Calu3 (cell line): ENCODE measurements around the gene WDR7. TPM values are rescaled to one million over a fixed set of nuclear protein-coding genes. Genes with fewer than 3 reads are reported as not detected.

ENCODE experiments used
- Bru-seq: library from RNA; stranded (reverse); fragments of 400-500 nt; gene quantifications from one replicate; lab custom pipeline; 2021; lab: Mats Ljungman, UMichigan
- BruChase-seq, 2 experiments: library from RNA; stranded (reverse); fragments of 400-500 nt; gene quantifications; one replicate each; lab custom pipeline; 2021; lab: Mats Ljungman, UMichigan
- BruUV-seq: library from RNA; stranded (reverse); fragments of 400-500 nt; replicated peaks from 2 replicates; lab custom pipeline; 2021; lab: Mats Ljungman, UMichigan
- CTCF ChIA-PET: fragments of 300-600 bp; sonication (Branson Sonifier 250); formaldehyde crosslinking; loops from one replicate; lab custom pipeline; 2022; ENCODE audit warnings: antibody characterized with exemption; lab: Charles Lee
- DNase-seq: peaks from one replicate; pipeline ENCODE4 v3.0.0; 2022
- H3K27ac Mint-ChIP-seq: one replicate; pipeline ENCODE4 v1.8.0; 2022; ENCODE audit warnings: mixed read lengths; ENCODE audit not compliant: unreplicated experiment
- H3K27me3 Mint-ChIP-seq: one replicate; pipeline ENCODE4 v1.8.0; 2022; ENCODE audit warnings: mixed read lengths; ENCODE audit not compliant: unreplicated experiment
- H3K36me3 Mint-ChIP-seq: one replicate; pipeline ENCODE4 v1.8.0; 2022; ENCODE audit warnings: mild to moderate bottlenecking, moderate library complexity, mixed read lengths; ENCODE audit not compliant: insufficient read depth, unreplicated experiment
- H3K4me1 Mint-ChIP-seq: one replicate; pipeline ENCODE4 v1.8.0; 2022; ENCODE audit warnings: mild to moderate bottlenecking, low read depth, mixed read lengths; ENCODE audit not compliant: unreplicated experiment
- H3K4me3 Mint-ChIP-seq: one replicate; pipeline ENCODE4 v1.8.0; 2022; ENCODE audit warnings: mild to moderate bottlenecking, low read depth, moderate library complexity, mixed read lengths; ENCODE audit not compliant: unreplicated experiment
- H3K9me3 Mint-ChIP-seq: one replicate; pipeline ENCODE4 v1.8.0; 2022; ENCODE audit warnings: low read depth, mixed read lengths; ENCODE audit not compliant: unreplicated experiment
- CTCF ChIP-seq: fragments of 200-600 bp; IDR thresholded peaks from one replicate; pipeline ENCODE4 v1.8.0; 2022; ENCODE audit warnings: antibody characterized with exemption; ENCODE audit not compliant: unreplicated experiment
- intact Hi-C: fragments of 100-400 bp; cut with micrococcal nuclease; formaldehyde crosslinking; loops from one replicate; pipeline ENCODE4 v1.10.0; 2022; ENCODE audit not compliant: unreplicated experiment
- long read RNA-seq: library from polyadenylated mRNA; stranded (forward); transcript quantifications from one replicate; pipeline ENCODE4 v2.0.0, GENCODE V29; 2022
- total RNA-seq: library from RNA; stranded (reverse); gene quantifications from 2 replicates; pipeline ENCODE4 v1.2.3, GENCODE V29; 2022

WDR7 gene
- total RNA-seq: 16.2 and 23.2 TPM in 2 replicates
- Bru-seq, nascent RNA: percentile 75 among the genes with signal in this experiment
- percentile 49 among the genes with signal in this experiment for BruChase-seq, experiment 1, labeled RNA remaining after a 6-hour chase
- percentile 50 among the genes with signal in this experiment for BruChase-seq, experiment 2, labeled RNA remaining after a 2-hour chase
- long read RNA-seq, full-length matches to known transcripts: 2 of 20 reads
- long read RNA-seq, partial matches to known transcripts: 2 of 20 reads
- long read RNA-seq, other reads (novel, unspliced or antisense): 16 of 20 reads

GRCh38 chr18:56650944-56651770, at the start of gene WDR7:
Gene WDR7, plus strand, starts transcription at chr18:56651359. Its CDS starts 21,157 bp downstream, at chr18:56672516.
- CTCF ChIA-PET: interaction anchor here (0.5 to 1.5 kb wide), 3 partner anchors 13 to 193 kb away, joined by 3 to 4 read pairs (median 3); no protein-coding TSS in a partner anchor

GRCh38 chr18:56606618-56607017, 44.5 kb upstream of the WDR7 start:
- no peak for DNase-seq
- CTCF ChIA-PET: interaction anchor here (0.5 kb wide), 1 partner anchor 12 kb away, joined by 3 read pairs; no protein-coding TSS in a partner anchor
- H3K4me1 Mint-ChIP-seq: no peaks in the 10 kb centered on the region
- BruUV-seq: no TSS peak
- no peak for TF ChIP-seq CTCF
- no peaks in the 10 kb centered on the region for H3K9me3 Mint-ChIP-seq
- no peak overlapping the region for H3K4me3 Mint-ChIP-seq
- peaks cover 19% of the 10 kb centered on the region for H3K36me3 Mint-ChIP-seq
- no peak overlapping the region for H3K27ac Mint-ChIP-seq
- H3K27me3 Mint-ChIP-seq: no peaks in the 10 kb centered on the region
- intact Hi-C loops: no loop called here

More at GRCh38 chr18:56650944-56651770, at the start of gene WDR7:
- no TSS peak for BruUV-seq
- peak; percentile 94 for DNase-seq
- intact Hi-C loops: no loop called here
- Mint-ChIP-seq H3K27me3 (no peaks in the 10 kb centered on the region), H3K9me3 (peaks cover 3% of the 10 kb centered on the region), H3K4me3 (peak within 1 kb of the TSS; percentile 72), H3K27ac (peak within 1 kb of the TSS; percentile 58), H3K4me1 (peaks cover 23% of the 10 kb centered on the region), H3K36me3 (peaks cover 16% of the 10 kb centered on the region)
- TF ChIP-seq CTCF: no peak

GRCh38 chr18:56615738-56616520, 35.2 kb upstream of the WDR7 start:
- no peak overlapping the region for H3K4me3 Mint-ChIP-seq
- no peak for DNase-seq
- intact Hi-C loops: no loop called here
- CTCF ChIA-PET: no interaction called here
- H3K4me1 Mint-ChIP-seq: no peaks in the 10 kb centered on the region
- BruUV-seq: no TSS peak
- TF ChIP-seq CTCF: no peak
- no peak overlapping the region for H3K27ac Mint-ChIP-seq
- H3K27me3 Mint-ChIP-seq: no peaks in the 10 kb centered on the region
- H3K36me3 Mint-ChIP-seq: peaks cover 66% of the 10 kb centered on the region
- H3K9me3 Mint-ChIP-seq: no peaks in the 10 kb centered on the region

GRCh38 chr18:56627991-56628390, 23.2 kb upstream of the WDR7 start:
- no peak for TF ChIP-seq CTCF
- no peak for DNase-seq
- no peak overlapping the region for H3K27ac Mint-ChIP-seq
- BruUV-seq: no TSS peak
- peaks cover 31% of the 10 kb centered on the region for H3K36me3 Mint-ChIP-seq
- no peaks in the 10 kb centered on the region for H3K9me3 Mint-ChIP-seq
- CTCF ChIA-PET: no interaction called here
- H3K4me3 Mint-ChIP-seq: no peak overlapping the region
- intact Hi-C loops: no loop called here
- no peaks in the 10 kb centered on the region for H3K27me3 Mint-ChIP-seq
- peaks cover 37% of the 10 kb centered on the region for H3K4me1 Mint-ChIP-seq
